Ectodermal cell (in vitro differentiated cells): ENCODE data around the gene FAAP100.

Experiments
- H3K27ac ChIP-seq: 2 replicates; pipeline ENCODE4 v1.7.0; 2013; ENCODE audit warnings: mild to moderate bottlenecking, low read depth, low read length; ENCODE audit not compliant: insufficient read depth, poor library complexity, severe bottlenecking
- H3K27me3 ChIP-seq: 2 replicates; pipeline ENCODE4 v1.7.0; 2013; ENCODE audit warnings: mild to moderate bottlenecking, low read length; ENCODE audit not compliant: insufficient read depth, control insufficient read depth, poor library complexity, severe bottlenecking
- H3K36me3 ChIP-seq: one replicate; pipeline ENCODE4 v1.7.0; 2013; ENCODE audit warnings: low read length; ENCODE audit not compliant: control insufficient read depth, insufficient read depth
- H3K4me1 ChIP-seq: one replicate; pipeline ENCODE4 v1.7.0; 2013; ENCODE audit warnings: low read length; ENCODE audit not compliant: control insufficient read depth, insufficient read depth
- H3K4me3 ChIP-seq: 2 replicates; pipeline ENCODE4 v1.7.0; 2013; ENCODE audit warnings: low read depth, low read length, control low read depth; ENCODE audit not compliant: insufficient read depth
- H3K9me3 ChIP-seq: 2 replicates; pipeline ENCODE4 v1.7.0; 2013; ENCODE audit warnings: mild to moderate bottlenecking, low read length, moderate library complexity; ENCODE audit not compliant: control insufficient read depth
- whole genome bisulfite sequencing, 2 experiments: methylation state at CpG; one replicate each; pipeline ENCODE4 v1.1.7; 2013; ENCODE audit warnings: missing lambda C conversion rate in 2 of 2; 5-methylcytosine and 5-hydroxymethylcytosine counted together

FAAP100 gene

DNA sequence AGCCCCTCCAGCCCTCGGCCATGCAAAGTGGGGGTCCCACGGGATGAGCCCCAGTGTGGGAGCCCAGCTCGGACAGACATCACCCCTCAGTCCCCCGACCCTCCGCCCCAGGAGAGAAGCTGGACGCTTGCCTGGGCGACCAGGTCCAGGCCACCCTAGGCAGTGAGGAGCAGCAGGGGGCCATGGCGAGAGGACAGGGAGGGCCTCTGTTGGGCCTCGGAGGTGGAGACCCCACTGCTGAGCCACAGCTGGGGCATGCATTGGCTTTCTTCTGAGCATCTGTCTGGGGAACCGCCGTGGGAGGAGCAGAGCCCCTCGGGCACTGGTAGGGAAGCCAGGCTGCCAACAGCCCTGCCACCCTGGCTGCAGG is 52.6 kb downstream of the FAAP100 start:
- H3K36me3 ChIP-seq: no peaks in the 10 kb centered on the region
- 68 to 71% methylated on average over 12 of the region's 12 CpGs for WGBS, 2 experiments
- no peaks in the 10 kb centered on the region for H3K4me1 ChIP-seq
- H3K27ac ChIP-seq: no peak overlapping the region
- no peak overlapping the region for H3K4me3 ChIP-seq
- H3K27me3 ChIP-seq: no peaks in the 10 kb centered on the region
- H3K9me3 ChIP-seq: no peaks in the 10 kb centered on the region

DNA sequence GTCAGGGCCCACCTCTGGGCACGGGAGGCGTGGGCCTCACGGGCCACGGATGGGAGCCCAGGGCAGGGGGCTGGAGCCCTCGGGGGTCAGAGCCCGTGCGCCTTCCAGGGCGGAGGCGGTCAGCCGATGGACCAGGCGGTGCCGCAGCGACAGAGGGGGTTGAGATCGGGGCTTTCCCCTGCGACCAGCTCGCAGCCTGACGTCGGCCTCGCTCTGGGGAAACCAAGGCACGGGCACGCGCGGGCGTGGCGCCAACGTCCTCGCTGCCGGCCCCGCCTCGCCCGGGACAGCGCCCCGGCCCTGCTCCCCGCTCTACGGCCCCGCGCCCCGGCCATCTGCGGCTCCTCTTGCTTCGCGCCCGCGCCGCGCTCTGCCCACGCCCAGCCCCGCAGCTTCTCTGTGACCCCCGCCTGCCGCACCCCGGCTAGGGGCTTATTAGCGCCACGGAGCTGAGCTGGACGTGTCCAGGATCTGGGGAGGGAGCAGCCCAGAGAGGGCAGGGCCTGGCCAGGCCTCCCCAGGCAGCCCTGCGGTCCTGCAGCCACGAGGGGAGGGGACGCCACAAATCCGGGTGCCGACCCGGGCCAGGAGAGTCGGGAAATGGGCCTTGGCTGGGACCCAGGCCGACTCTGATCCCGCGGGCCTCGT is 53.1 kb downstream of the FAAP100 start:
- Histone ChIP-seq H3K27me3 (no peaks in the 10 kb centered on the region), H3K27ac (no peak overlapping the region), H3K4me3 (no peak overlapping the region), H3K4me1 (no peaks in the 10 kb centered on the region), H3K9me3 (no peaks in the 10 kb centered on the region), H3K36me3 (no peaks in the 10 kb centered on the region)
- WGBS, 2 experiments: 94% methylated on average over 64 of the region's 64 CpGs

DNA sequence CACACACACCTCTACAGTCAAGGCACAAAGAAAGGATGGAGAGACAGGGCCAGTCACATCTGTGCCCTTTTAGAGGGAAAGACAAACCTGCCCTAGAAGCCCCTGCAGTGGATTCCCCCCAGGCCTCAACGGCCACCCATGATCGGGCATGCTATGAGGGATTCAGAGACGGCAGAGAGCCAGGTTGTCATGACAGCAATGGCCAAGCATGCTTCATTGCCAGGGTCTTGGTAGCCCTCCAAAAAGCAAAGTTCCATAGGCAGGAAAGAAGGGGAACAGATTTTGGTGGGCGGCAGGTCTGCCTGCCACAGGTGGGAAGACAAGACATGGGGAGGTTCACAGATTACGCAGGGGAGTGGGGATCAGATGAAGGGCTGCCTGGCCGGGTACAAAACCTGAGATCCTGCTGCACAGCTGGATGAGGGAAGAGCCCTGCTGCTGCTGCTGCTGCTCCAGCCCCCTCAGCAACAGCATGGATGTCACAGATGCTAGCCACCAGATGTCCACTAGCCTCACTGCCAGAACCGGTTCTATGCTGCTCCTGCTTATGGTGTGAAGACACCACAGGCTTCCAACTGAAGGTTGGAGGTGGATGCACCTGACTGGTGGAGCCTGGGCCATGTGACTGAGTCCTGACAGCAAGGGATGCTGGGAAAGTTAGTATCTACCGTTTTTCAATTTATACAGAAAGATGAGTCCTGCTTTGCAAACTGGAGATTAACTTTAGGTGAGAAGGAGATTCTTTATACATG is 57.4 kb downstream of the FAAP100 start:
- no peak overlapping the region for H3K4me3 ChIP-seq
- 70 to 71% methylated on average over 8 of the region's 8 CpGs for WGBS, 2 experiments
- H3K27me3 ChIP-seq: peaks cover 3% of the 10 kb centered on the region
- no peak overlapping the region for H3K27ac ChIP-seq
- peaks cover 6% of the 10 kb centered on the region for H3K4me1 ChIP-seq
- H3K9me3 ChIP-seq: no peaks in the 10 kb centered on the region
- H3K36me3 ChIP-seq: no peaks in the 10 kb centered on the region

DNA sequence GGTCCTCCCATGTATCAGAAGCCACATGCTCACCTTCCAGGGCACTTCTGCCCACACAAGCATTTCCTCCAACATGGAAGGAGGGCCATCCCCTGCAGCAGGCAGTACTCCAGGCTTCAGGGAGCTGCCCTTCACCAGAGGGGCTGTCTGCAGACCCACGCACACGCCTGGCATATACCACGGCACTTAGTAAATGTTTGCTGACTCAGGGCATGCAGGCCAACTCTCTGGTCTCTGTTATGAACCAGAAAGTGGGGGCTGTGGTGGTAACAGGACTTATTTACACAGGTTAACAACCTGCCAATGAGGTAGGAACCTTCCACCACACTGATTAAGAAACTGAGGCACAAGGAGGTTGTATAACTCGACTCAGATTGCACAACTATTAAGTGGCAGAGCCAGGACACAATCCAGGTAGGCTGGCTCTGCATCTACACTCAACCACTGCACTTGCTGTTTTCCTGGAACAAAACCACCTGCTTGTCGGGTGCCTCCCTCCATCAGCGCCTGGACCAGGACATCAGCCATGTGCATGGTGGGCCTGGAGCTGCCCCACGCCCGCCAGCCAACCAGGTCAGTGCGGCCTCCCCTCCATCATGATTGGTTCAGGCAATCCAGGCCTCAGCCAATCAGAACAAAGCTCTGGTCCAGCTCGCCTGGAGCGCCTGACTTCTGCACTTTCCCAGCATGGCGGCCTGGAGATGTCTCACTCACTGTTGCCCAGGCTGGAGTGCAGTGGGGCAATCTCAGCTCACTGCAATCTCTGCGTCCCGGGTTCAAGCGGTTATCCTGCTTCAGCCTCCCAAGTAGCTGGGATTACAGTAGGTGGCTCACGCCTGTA is 58.7 kb downstream of the FAAP100 start:
- Histone ChIP-seq H3K9me3 (no peaks in the 10 kb centered on the region), H3K4me1 (peaks cover 19% of the 10 kb centered on the region), H3K36me3 (no peaks in the 10 kb centered on the region), H3K27ac (no peak overlapping the region), H3K4me3 (no peak overlapping the region), H3K27me3 (peaks cover 6% of the 10 kb centered on the region)
- WGBS, 2 experiments: 89 to 90% methylated on average over 16 of the region's 16 CpGs

DNA sequence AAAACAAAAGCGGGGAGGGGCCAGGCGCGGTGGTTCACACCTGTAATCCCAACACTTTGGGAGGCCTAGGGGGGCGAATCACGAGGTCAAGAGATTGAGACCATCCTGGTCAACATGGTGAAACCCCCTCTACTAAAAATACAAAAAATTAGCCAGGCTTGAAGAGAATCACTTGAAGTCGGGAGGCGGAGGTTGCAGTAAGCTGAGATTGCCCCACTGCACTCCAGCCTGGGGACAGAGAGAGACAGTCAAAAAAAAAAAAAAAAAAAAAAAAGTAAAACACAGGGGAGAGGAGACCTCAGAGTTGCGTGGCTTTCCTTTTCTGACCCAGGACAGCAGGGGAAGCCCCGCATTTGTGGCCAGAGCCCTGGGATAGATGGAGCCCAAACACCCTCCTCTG is 59.4 kb downstream of the FAAP100 start:
- Histone ChIP-seq H3K27me3 (peaks cover 9% of the 10 kb centered on the region), H3K9me3 (no peaks in the 10 kb centered on the region), H3K36me3 (no peaks in the 10 kb centered on the region), H3K4me1 (peaks cover 21% of the 10 kb centered on the region), H3K27ac (no peak overlapping the region), H3K4me3 (no peak overlapping the region)
- 89 to 95% methylated on average over 9 of the region's 9 CpGs for WGBS, 2 experiments

DNA sequence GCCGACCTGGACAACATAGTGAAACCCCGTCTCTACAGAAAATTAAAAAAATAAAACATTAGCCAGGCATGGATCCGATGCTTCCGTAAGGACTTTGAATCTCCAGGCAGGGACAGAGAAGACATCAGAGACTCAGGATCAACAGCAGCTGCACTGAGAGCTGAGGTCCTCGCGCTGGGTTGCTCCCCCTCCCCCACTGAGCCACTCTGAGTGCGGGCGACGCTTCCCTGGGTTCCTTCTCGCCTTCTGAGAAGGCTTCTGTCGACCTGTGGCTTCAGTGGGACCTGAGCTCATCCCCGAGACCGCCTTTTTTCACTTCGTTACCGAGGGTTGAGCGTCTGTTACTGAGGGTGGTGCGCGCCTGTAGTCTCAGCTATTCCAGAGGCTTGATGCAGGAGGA is 60.0 kb downstream of the FAAP100 start:
- H3K9me3 ChIP-seq: no peaks in the 10 kb centered on the region
- no peaks in the 10 kb centered on the region for H3K36me3 ChIP-seq
- 60 to 61% methylated on average over 18 of the region's 18 CpGs for WGBS, 2 experiments
- no peak overlapping the region for H3K27ac ChIP-seq
- peaks cover 21% of the 10 kb centered on the region for H3K4me1 ChIP-seq
- H3K4me3 ChIP-seq: no peak overlapping the region
- H3K27me3 ChIP-seq: peaks cover 14% of the 10 kb centered on the region

DNA sequence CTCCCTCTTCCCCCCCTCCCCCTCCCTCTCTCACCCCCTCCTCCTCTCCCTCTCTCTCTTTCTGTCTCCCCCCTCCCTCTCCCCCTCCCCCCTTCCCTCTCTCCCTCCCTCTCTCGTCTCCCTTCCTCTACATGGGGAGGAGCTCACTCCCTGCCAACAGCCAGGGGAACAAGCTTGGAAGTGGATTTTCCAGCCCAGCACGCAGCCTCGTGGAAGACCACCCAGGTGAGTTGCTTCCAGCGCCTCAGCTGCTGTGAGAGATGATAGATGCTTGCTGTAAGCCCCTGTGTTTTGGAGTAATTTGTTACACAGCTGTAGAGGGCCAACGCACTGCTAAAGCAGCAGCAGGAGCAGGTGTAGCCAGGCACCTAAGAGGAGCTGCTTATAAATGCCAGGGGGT is 60.4 kb downstream of the FAAP100 start:
- no peak overlapping the region for H3K4me3 ChIP-seq
- H3K27ac ChIP-seq: no peak overlapping the region
- peaks cover 19% of the 10 kb centered on the region for H3K27me3 ChIP-seq
- 44% methylated on average over 4 to 5 of the region's 5 CpGs for WGBS, 2 experiments
- H3K4me1 ChIP-seq: peaks cover 21% of the 10 kb centered on the region
- H3K9me3 ChIP-seq: no peaks in the 10 kb centered on the region
- H3K36me3 ChIP-seq: no peaks in the 10 kb centered on the region

DNA sequence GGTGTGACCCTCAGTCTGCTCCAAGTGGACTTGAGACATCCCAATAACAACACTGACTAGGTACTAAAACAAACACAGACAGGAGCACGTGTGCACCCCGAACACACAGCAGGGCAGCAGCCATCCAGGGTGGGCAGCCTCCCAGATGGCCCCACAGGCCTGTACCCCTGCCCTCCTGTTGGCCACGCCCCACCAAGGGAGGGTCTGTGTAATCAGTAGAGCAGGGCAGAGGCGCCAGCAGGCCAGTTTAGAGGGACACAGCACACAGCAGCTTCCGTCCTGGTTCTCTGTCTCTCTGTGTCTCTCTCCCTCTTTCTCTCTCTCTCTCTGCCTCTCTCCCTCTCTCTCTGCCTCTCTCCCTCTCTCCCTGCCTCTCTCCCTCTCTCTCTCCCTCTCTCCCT is 61.0 kb downstream of the FAAP100 start:
- Histone ChIP-seq H3K4me1 (peaks cover 21% of the 10 kb centered on the region), H3K27ac (no peak overlapping the region), H3K4me3 (no peak overlapping the region), H3K27me3 (peaks cover 24% of the 10 kb centered on the region), H3K36me3 (no peaks in the 10 kb centered on the region), H3K9me3 (no peaks in the 10 kb centered on the region)
- WGBS, 2 experiments: 69 to 81% methylated on average over 5 of the region's 5 CpGs

DNA sequence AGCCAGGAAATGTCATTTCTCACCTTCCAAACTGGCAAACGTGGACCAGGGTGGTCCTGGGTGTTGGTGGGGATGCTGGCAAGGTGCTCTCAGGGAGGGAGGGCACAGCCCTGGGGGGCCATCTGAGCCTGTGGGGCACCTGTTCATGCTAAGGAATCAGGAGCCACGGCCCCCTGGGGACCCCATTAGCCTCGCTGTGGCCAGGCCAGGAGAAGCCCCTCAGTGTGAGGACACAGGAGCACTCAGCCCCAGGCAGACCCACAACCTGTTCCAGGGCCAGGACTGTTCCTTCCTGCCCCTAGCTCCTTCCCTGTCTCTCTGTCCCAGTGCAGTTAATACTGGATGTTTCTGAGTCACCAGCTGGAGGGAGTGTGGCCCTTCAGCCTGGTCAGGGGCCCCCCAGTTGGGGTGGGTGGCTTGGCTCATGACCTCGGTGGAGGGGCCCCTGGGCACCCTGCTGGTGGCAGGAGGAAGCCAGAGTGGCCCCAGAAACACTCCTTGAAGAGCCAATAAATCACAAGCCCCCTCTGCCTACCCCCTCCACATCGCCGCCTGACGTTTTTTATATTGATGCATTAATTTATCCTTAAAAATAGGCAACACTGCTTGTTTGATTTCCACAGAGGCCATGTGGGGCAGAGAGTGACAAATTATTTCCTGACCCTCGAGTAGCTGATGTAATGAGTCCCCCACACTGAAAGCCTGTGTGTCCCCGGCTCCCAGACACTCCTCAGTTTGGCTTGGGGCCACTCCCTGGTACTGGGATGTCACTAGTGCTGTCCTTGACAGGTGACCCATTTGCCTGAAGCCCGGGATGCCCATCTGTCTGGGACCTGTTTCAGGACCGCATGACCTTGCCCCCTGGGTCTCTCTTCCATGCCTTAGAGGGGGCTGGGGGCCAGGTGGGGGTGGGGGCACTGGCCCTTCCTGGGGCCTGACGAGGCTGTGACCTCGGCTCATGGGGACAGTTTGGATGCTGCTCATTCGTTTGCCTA is 61.9 kb downstream of the FAAP100 start:
- 54 to 56% methylated on average over 14 of the region's 14 CpGs for WGBS, 2 experiments
- H3K4me3 ChIP-seq: no peak overlapping the region
- H3K4me1 ChIP-seq: peaks cover 21% of the 10 kb centered on the region
- H3K27me3 ChIP-seq: peaks cover 31% of the 10 kb centered on the region
- no peaks in the 10 kb centered on the region for H3K9me3 ChIP-seq
- no peaks in the 10 kb centered on the region for H3K36me3 ChIP-seq
- no peak overlapping the region for H3K27ac ChIP-seq
